A549 (cell line): ENCODE measurements around the gene EIF4B. TPM values are rescaled to one million over a fixed set of nuclear protein-coding genes. Genes with fewer than 3 reads are reported as not detected.

Experiments used
- ATAC-seq, 2 experiments: fragments of 200-7000 bp in 1 of 2; fragments of >200 bp in 1 of 2; cut with Nextera tagmentation in 1 of 2; cut with Tn5 transposase in 1 of 2; 3 replicates each; pipeline versions ENCODE4 v1.8.0 to v1.9.1; 2018 to 2020; ENCODE audit warnings: mild to moderate bottlenecking in 1 of 2, moderate library complexity in 1 of 2
- CTCF ChIA-PET: fragments of 300-600 bp; sonication (Branson Sonifier 250); formaldehyde crosslinking; extraction: SDS; loops from one replicate; lab custom pipeline; 2021; ENCODE audit warnings: antibody characterized with exemption, inconsistent platforms; lab: Yijun Ruan, JAX
- POLR2A ChIA-PET: fragments of 350-600 bp; formaldehyde crosslinking; extraction: SDS; loops from one replicate; lab custom pipeline; 2021; ENCODE audit warnings: antibody characterized with exemption, inconsistent platforms; lab: Yijun Ruan, JAX
- DNase-seq, 2 experiments: peaks; one replicate each; pipeline versions ENCODE4 v3.0.0 to v3.0.0-alpha.2; 2011 to 2016; ENCODE audit warnings: low read depth in 1 of 2, low spot score in 1 of 2
- FAIRE-seq: peaks from 2 replicates; lab custom pipeline; 2011; peaks lifted over from hg19 to GRCh38; lab: Jason Lieb, UNC
- H3K27ac ChIP-seq, 2 experiments: fragments of >200 bp; sonication (Bioruptor Twin); formaldehyde crosslinking; 3 replicates each; pipeline ENCODE4 v1.5.1; 2016 to 2017
- H3K4me1 ChIP-seq: fragments of >200 bp; sonication (Bioruptor Twin); formaldehyde crosslinking; 3 replicates; pipeline ENCODE4 v1.6.1; 2016
- H3K4me2 ChIP-seq: fragments of >200 bp; sonication (Bioruptor Twin); formaldehyde crosslinking; 3 replicates; pipeline ENCODE4 v1.6.1; 2016
- H3K4me3 ChIP-seq: fragments of >200 bp; sonication (Bioruptor Twin); formaldehyde crosslinking; 3 replicates; pipeline ENCODE4 v1.5.1; 2016
- H3K9me3 ChIP-seq: fragments of >200 bp; sonication (Bioruptor Twin); formaldehyde crosslinking; 3 replicates; pipeline ENCODE4 v1.6.1; 2016
- BCL3 ChIP-seq: fragments of >200 bp; sonication (Bioruptor Twin); formaldehyde crosslinking; IDR thresholded peaks from 3 replicates; pipeline ENCODE4 v1.6.1; 2016
- BHLHE40 ChIP-seq: IDR thresholded peaks from 2 replicates; pipeline ENCODE4 v1.6.1; 2012; ENCODE audit warnings: low read depth, low read length, inconsistent platforms
- CBX2 ChIP-seq: fragments of 200-600 bp; sonication (generic); IDR thresholded peaks from 2 replicates; pipeline ENCODE4 v1.6.1; 2016; ENCODE audit warnings: low read depth, mild to moderate bottlenecking, borderline replicate concordance
- EHF ChIP-seq: fragments of 250-450 bp; sonication (Bioruptor Pico); IDR thresholded peaks from 2 replicates; pipeline ENCODE4 v1.5.0; 2020; ENCODE audit warnings: mild to moderate bottlenecking
- FOSL2 ChIP-seq, 2 experiments: fragments of 450-650 bp in 1 of 2; fragments of >200 bp in 1 of 2; sonication (Bioruptor Twin) in 1 of 2; formaldehyde crosslinking; IDR thresholded peaks; 2 replicates each; pipeline versions ENCODE4 v1.5.0 to v1.6.1; 2016 to 2020; ENCODE audit warnings: mild to moderate bottlenecking in 1 of 2, moderate library complexity in 1 of 2
- FOXS1 ChIP-seq: fragments of 250-450 bp; sonication (Bioruptor Pico); IDR thresholded peaks from 2 replicates; pipeline ENCODE4 v1.5.0; 2020; ENCODE audit warnings: mild to moderate bottlenecking, moderate library complexity
- HEYL ChIP-seq: fragments of 250-450 bp; sonication (Bioruptor Pico); IDR thresholded peaks from 2 replicates; pipeline ENCODE4 v1.8.0; 2021; ENCODE audit warnings: mild to moderate bottlenecking, moderate library complexity
- HOXB13 ChIP-seq: fragments of 250-450 bp; sonication (Bioruptor Pico); IDR thresholded peaks from 2 replicates; pipeline ENCODE4 v1.5.0; 2020; ENCODE audit warnings: low read depth, mild to moderate bottlenecking, moderate library complexity
- MAFK ChIP-seq: fragments of 450-650 bp; IDR thresholded peaks from 2 replicates; pipeline ENCODE4 v1.6.1; 2014; ENCODE audit not compliant: partially characterized antibody
- MAZ ChIP-seq: fragments of 150-350 bp; IDR thresholded peaks from 2 replicates; pipeline ENCODE4 v1.6.1; 2014; ENCODE audit warnings: antibody characterized with exemption, low read depth, low read length, borderline replicate concordance
- MYC ChIP-seq: IDR thresholded peaks from 2 replicates; pipeline ENCODE4 v1.6.1; 2012; ENCODE audit warnings: mild to moderate bottlenecking, inconsistent platforms, low read length, improper control_type of control experiment, borderline replicate concordance
- NFE2L2 ChIP-seq: fragments of 150-350 bp; conservative IDR thresholded peaks from 2 replicates; pipeline ENCODE4 v1.6.1; 2014; ENCODE audit warnings: low read length
- NPAS2 ChIP-seq: fragments of 250-450 bp; sonication (Bioruptor Pico); IDR thresholded peaks from 2 replicates; pipeline ENCODE4 v1.8.0; 2022; ENCODE audit warnings: mild to moderate bottlenecking, moderate library complexity, borderline replicate concordance
- NR3C1 ChIP-seq: fragments of >200 bp; sonication (Bioruptor Twin); formaldehyde crosslinking; IDR thresholded peaks from 3 replicates; pipeline ENCODE4 v1.6.1; 2017
- PBX3 ChIP-seq: IDR thresholded peaks from 2 replicates; pipeline ENCODE4 v1.6.1; 2012
- PHF8 ChIP-seq: fragments of 200-600 bp; sonication (generic); IDR thresholded peaks from 2 replicates; pipeline ENCODE4 v1.6.1; 2016; ENCODE audit warnings: low read depth, mild to moderate bottlenecking, antibody characterized with exemption, moderate library complexity, borderline replicate concordance
- POLR2AphosphoS2 ChIP-seq: conservative IDR thresholded peaks from 2 replicates; pipeline ENCODE4 v1.6.1; 2012; ENCODE audit warnings: low read length, improper control_type of control experiment, inconsistent platforms
- RARB ChIP-seq: fragments of 250-450 bp; sonication (Bioruptor Pico); IDR thresholded peaks from 2 replicates; pipeline ENCODE4 v1.8.0; 2021; ENCODE audit warnings: mild to moderate bottlenecking, moderate library complexity
- RCOR1 ChIP-seq: fragments of 150-350 bp; IDR thresholded peaks from 2 replicates; pipeline ENCODE4 v1.6.1; 2014; ENCODE audit warnings: antibody characterized with exemption, low read length, low read depth
- RNF2 ChIP-seq: fragments of 200-600 bp; sonication (generic); IDR thresholded peaks from 2 replicates; pipeline ENCODE4 v1.6.1; 2016; ENCODE audit warnings: low read depth, mild to moderate bottlenecking, antibody characterized with exemption, moderate library complexity, borderline replicate concordance
- SREBF2 ChIP-seq: fragments of 450-650 bp; IDR thresholded peaks from 2 replicates; pipeline ENCODE4 v1.6.1; 2014; ENCODE audit warnings: mild to moderate bottlenecking, moderate library complexity
- TFCP2L1 ChIP-seq: fragments of 250-450 bp; sonication (Bioruptor Pico); IDR thresholded peaks from 2 replicates; pipeline ENCODE4 v1.5.0; 2021; ENCODE audit warnings: mild to moderate bottlenecking
- USF2 ChIP-seq: fragments of 450-650 bp; IDR thresholded peaks from 2 replicates; pipeline ENCODE4 v1.6.1; 2014; ENCODE audit warnings: antibody characterized with exemption
- ZFP36 ChIP-seq: fragments of 450-650 bp; IDR thresholded peaks from 2 replicates; pipeline ENCODE4 v1.6.1; 2014; ENCODE audit warnings: borderline replicate concordance; ENCODE audit not compliant: partially characterized antibody
- WGBS: methylation state at CpG from one replicate; pipeline ENCODE4 v1.1.6; 2017; ENCODE audit errors: missing lambda C conversion rate; 5-methylcytosine and 5-hydroxymethylcytosine counted together
- polyA plus RNA-seq, 4 experiments: library from polyadenylated mRNA; depleted of rRNA in 3 of 4; stranded (reverse); fragments of >200 nt; fragmentation: RNase III in 1 of 4; extraction: RNeasy Plus Mini Kit Qiagen cat#74134 plus additional on column Dnase treatment in 1 of 4; gene quantifications; 2 replicates in 3 of 4; 3 replicates in 1 of 4; pipeline ENCODE4 v1.2.3, GENCODE V29; 2011 to 2017
- TF ChIP-seq, protein P1 (sequence below): fragments of >200 bp; sonication (Bioruptor Twin); formaldehyde crosslinking; IDR thresholded peaks from 2 replicates; pipeline ENCODE4 v1.6.1; 2016
- TF ChIP-seq, protein P2 (sequence below): IDR thresholded peaks from 2 replicates; pipeline ENCODE4 v1.6.1; 2012; ENCODE audit warnings: low read depth, borderline replicate concordance

The EIF4B gene
- polyA plus RNA-seq, 2 of the 4 experiments (the other 2 are of a cell fraction) = 377 to 650 TPM

GRCh38 chr12:53074999-53075370 lies 68.7 kb downstream of the EIF4B start:
- Histone ChIP-seq H3K4me2 (no peak overlapping the region), H3K4me1 (peaks cover 22% of the 10 kb centered on the region), H3K4me3 (no peak overlapping the region), H3K27ac (no peak overlapping the region), H3K9me3 (no peaks in the 10 kb centered on the region)
- TF ChIP-seq PHF8 = no peak
- TF ChIP-seq ZFP36 = no peak
- TF ChIP-seq NR3C1 = no peak
- TF ChIP-seq MAFK = no peak
- TF ChIP-seq TFCP2L1 = no peak
- TF ChIP-seq HEYL (CRISPR knock-in tag) = no peak
- TF ChIP-seq SREBF2 = no peak
- no peak for TF ChIP-seq MYC
- TF ChIP-seq, protein P1, sequence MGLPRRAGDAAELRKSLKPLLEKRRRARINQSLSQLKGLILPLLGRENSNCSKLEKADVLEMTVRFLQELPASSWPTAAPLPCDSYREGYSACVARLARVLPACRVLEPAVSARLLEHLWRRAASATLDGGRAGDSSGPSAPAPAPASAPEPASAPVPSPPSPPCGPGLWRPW = no peak
- no peak for TF ChIP-seq EHF (CRISPR knock-in tag)
- TF ChIP-seq NFE2L2 = no peak
- no peak for TF ChIP-seq CBX2
- no peak for TF ChIP-seq NPAS2 (CRISPR knock-in tag)
- no peak for TF ChIP-seq POLR2AphosphoS2
- POLR2A ChIA-PET = no interaction called here
- no peak for ATAC-seq
- CTCF ChIA-PET = interaction anchor here (0.9 to 45.5 kb wide), 4 partner anchors 10 to 214 kb away, joined by 3 to 1424 read pairs (median 715); partner anchors contain the start of genes IGFBP6, SOAT2, SPRYD3 and TNS2
- FAIRE-seq = no peak
- WGBS = 84% methylated on average over 3 of the region's 3 CpGs
- DNase-seq = no peak

DNA sequence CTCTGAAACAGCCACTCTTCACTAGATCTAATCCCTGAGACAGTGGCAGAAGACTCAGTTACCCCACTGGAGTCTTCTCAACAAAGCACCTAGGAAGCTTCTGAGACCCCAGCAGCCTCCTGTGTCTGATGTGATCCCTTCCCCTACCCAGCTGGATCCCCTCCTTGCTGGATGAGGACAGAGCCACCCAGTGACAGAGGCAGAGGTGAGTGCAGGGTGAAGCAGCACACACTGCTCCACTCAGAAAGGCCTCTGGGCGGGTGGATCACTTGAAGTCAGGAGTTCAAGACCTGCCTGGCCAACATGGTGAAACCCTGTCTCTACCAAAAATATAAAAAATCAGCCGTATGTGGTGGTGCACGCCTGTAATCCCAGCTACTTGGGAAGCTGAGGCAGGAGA lies 70.2 kb downstream of the EIF4B start:
- DNase-seq (no peak), FAIRE-seq (no peak), ATAC-seq (no peak)
- WGBS = 93% methylated on average over 3 of the region's 3 CpGs
- Histone ChIP-seq H3K4me2 (no peak overlapping the region), H3K4me3 (no peak overlapping the region), H3K27ac (no peak overlapping the region), H3K9me3 (no peaks in the 10 kb centered on the region), H3K4me1 (peaks cover 22% of the 10 kb centered on the region)
- POLR2A ChIA-PET = no interaction called here
- no peak for TF ChIP-seq HEYL (CRISPR knock-in tag)
- no peak for TF ChIP-seq RARB (CRISPR knock-in tag)
- TF ChIP-seq USF2 = no peak
- no peak for TF ChIP-seq HOXB13
- TF ChIP-seq BHLHE40 = no peak
- TF ChIP-seq MAZ = no peak
- no peak for TF ChIP-seq MAFK
- TF ChIP-seq, protein P2, sequence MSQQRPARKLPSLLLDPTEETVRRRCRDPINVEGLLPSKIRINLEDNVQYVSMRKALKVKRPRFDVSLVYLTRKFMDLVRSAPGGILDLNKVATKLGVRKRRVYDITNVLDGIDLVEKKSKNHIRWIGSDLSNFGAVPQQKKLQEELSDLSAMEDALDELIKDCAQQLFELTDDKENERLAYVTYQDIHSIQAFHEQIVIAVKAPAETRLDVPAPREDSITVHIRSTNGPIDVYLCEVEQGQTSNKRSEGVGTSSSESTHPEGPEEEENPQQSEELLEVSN = no peak
- no peak for TF ChIP-seq PBX3
- no peak for TF ChIP-seq PHF8
- no peak for TF ChIP-seq FOSL2 (IDR thresholded peaks at IDR 0.05)
- no peak for TF ChIP-seq FOSL2 (CRISPR knock-in tag; IDR thresholded peaks at IDR 0.05)
- TF ChIP-seq FOXS1 (CRISPR knock-in tag) = no peak
- no peak for TF ChIP-seq RNF2
- TF ChIP-seq RCOR1 = no peak
- no peak for TF ChIP-seq CBX2
- no peak for TF ChIP-seq BCL3
- CTCF ChIA-PET = interaction anchor here (1.3 to 45.5 kb wide), 5 partner anchors 11 to 211 kb away, joined by 4 to 1424 read pairs (median 6); partner anchors contain the start of genes IGFBP6, SOAT2, SPRYD3 and TNS2
